ENCODE results near the gene CNR1. TPM values are rescaled to one million over a fixed set of nuclear protein-coding genes. Genes with fewer than 3 reads are reported as not detected.

CNR1 gene
- total RNA-seq, 1 experiment from 2014 or later: 0.31 TPM

DNA sequence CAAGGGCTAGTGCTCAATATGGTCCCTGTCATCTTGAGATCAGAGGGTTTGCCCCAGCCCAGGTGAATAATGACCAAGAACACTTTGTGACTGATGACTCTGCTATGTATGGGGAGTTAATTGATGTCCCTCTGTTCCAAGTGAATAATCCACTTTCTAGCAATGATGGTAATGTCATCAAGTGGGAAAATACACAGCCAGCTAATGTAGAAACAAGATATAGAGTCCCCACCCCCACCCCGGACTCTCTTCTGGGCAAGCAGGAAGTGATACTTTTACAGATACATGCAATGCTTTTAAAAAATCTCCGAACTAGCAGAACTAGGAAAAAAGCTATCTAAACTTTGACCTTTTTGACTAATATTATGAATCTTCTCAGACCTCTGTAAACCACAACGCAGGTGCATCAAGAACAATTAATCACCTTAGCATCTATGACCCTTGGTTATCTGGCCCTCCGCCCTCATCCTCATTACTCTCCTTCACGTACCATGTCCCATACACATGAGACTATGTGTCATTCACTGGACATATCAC, 30.5 kb downstream of the CNR1 start:
- no peak overlapping the region for H3K27ac Mint-ChIP-seq (ENCODE audit: unreplicated experiment)
- no peak overlapping the region for H3K4me3 Mint-ChIP-seq (ENCODE audit: low read depth, unreplicated experiment)
- peaks cover 29% of the 10 kb centered on the region for H3K27me3 Mint-ChIP-seq (ENCODE audit: unreplicated experiment)
- no peak for DNase-seq
- H3K36me3 Mint-ChIP-seq (ENCODE audit: insufficient read depth, unreplicated experiment): no peaks in the 10 kb centered on the region
- BruUV-seq (replicated peaks): no TSS peak
- CTCF ChIA-PET: interaction anchor here (0.7 kb wide), 1 partner anchor 206 kb away, joined by 5 read pairs; no protein-coding TSS in a partner anchor
- no peaks in the 10 kb centered on the region for H3K4me1 Mint-ChIP-seq (ENCODE audit: low read depth, unreplicated experiment)
- intact Hi-C loops (cut with micrococcal nuclease; ENCODE audit: unreplicated experiment): no loop called here
- no peaks in the 10 kb centered on the region for H3K9me3 Mint-ChIP-seq (ENCODE audit: low read depth, unreplicated experiment)
- TF ChIP-seq, protein P1, sequence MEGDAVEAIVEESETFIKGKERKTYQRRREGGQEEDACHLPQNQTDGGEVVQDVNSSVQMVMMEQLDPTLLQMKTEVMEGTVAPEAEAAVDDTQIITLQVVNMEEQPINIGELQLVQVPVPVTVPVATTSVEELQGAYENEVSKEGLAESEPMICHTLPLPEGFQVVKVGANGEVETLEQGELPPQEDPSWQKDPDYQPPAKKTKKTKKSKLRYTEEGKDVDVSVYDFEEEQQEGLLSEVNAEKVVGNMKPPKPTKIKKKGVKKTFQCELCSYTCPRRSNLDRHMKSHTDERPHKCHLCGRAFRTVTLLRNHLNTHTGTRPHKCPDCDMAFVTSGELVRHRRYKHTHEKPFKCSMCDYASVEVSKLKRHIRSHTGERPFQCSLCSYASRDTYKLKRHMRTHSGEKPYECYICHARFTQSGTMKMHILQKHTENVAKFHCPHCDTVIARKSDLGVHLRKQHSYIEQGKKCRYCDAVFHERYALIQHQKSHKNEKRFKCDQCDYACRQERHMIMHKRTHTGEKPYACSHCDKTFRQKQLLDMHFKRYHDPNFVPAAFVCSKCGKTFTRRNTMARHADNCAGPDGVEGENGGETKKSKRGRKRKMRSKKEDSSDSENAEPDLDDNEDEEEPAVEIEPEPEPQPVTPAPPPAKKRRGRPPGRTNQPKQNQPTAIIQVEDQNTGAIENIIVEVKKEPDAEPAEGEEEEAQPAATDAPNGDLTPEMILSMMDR (IDR thresholded peaks at IDR 0.05; ENCODE audit: unreplicated experiment): no peak

DNA sequence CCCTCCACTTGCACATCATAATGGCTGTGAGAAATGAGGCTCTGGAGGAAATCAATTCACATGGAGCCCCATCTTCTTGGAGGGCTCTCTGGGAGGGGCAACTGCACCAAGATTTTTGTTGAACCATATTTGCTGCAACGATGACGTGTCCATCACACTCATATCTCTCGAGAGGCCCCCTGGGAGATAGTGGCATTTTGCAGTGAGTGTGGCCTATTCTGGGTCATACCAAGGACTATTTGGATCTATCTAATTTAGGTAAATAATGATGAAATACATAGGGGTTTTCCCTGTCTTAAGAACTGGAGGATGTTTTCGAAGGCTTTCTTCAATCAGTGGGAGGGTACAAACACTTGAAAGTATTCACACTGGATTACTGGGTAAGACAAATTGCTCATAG, 31.6 kb downstream of the CNR1 start:
- no peaks in the 10 kb centered on the region for H3K4me1 Mint-ChIP-seq (ENCODE audit: low read depth, unreplicated experiment)
- CTCF ChIA-PET: no interaction called here
- TF ChIP-seq, protein P1 (IDR thresholded peaks at IDR 0.05; ENCODE audit: unreplicated experiment): no peak
- peaks cover 29% of the 10 kb centered on the region for H3K27me3 Mint-ChIP-seq (ENCODE audit: unreplicated experiment)
- no peak overlapping the region for H3K27ac Mint-ChIP-seq (ENCODE audit: unreplicated experiment)
- H3K9me3 Mint-ChIP-seq (ENCODE audit: low read depth, unreplicated experiment): no peaks in the 10 kb centered on the region
- H3K36me3 Mint-ChIP-seq (ENCODE audit: insufficient read depth, unreplicated experiment): no peaks in the 10 kb centered on the region
- DNase-seq: no peak
- intact Hi-C loops (cut with micrococcal nuclease; ENCODE audit: unreplicated experiment): no loop called here
- H3K4me3 Mint-ChIP-seq (ENCODE audit: low read depth, unreplicated experiment): no peak overlapping the region
- BruUV-seq (replicated peaks): no TSS peak

DNA sequence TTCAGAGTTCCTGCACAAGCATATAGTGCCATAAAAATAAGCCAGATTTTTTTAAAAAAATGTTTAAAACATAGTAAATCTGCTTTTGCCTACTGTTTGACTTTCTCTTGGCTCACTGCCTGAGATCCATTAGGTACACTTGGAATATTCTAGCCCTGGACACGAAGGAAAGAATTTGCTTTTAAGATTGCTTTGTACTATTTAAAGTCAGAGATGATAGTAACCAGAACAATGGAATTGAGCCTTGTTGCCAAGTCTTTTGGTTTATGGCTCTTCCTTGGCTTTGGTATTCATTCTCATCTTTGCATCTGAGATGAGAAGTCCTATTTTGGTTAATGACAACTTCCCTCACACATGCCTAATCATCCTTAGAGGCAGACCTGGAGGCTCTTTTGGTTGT, 32.4 kb downstream of the CNR1 start:
- intact Hi-C loops (cut with micrococcal nuclease; ENCODE audit: unreplicated experiment): no loop called here

DNA sequence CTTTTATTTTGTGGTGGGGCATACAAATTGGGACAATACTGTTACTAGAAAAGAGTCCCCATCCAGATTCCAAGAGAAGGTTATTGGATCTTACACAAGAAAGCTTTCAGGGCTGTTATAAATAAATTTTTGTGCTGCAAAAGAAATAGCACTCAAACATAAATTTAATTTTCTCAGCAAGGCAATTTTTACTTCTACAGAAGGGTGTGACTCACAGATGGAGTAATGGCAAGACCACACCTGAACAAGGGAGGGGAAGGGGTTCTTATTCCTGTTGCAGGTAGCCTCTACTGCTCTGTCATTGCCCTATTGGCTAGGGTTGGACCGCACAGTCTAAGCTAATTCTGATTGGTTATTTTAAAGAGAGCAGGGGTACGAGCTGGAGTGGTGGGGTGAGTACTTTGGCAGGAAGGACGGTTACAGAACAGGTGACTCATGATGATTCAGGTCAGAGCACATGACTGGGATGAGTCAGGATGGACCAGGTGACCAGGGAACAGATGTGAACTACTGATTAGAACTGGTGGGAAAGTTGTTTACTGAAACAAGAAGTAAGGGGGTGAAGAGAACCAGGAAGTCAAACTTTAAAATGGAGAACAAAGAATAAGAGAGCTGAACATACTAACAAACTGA, 41.1 kb downstream of the CNR1 start:
- H3K4me3 Mint-ChIP-seq (ENCODE audit: low read depth, unreplicated experiment): no peak overlapping the region
- H3K4me1 Mint-ChIP-seq (ENCODE audit: low read depth, unreplicated experiment): no peaks in the 10 kb centered on the region
- no peak for DNase-seq
- CTCF ChIA-PET: no interaction called here
- H3K9me3 Mint-ChIP-seq (ENCODE audit: low read depth, unreplicated experiment): peaks cover 5% of the 10 kb centered on the region
- no peaks in the 10 kb centered on the region for H3K36me3 Mint-ChIP-seq (ENCODE audit: insufficient read depth, unreplicated experiment)
- no TSS peak for BruUV-seq (replicated peaks)
- TF ChIP-seq, protein P1 (IDR thresholded peaks at IDR 0.05; ENCODE audit: unreplicated experiment): no peak
- no peaks in the 10 kb centered on the region for H3K27me3 Mint-ChIP-seq (ENCODE audit: unreplicated experiment)
- no peak overlapping the region for H3K27ac Mint-ChIP-seq (ENCODE audit: unreplicated experiment)
- intact Hi-C loops (cut with micrococcal nuclease; ENCODE audit: unreplicated experiment): no loop called here

More for the DNA sequence above, 32.4 kb downstream of the CNR1 start:
- H3K4me3 Mint-ChIP-seq (ENCODE audit: low read depth, unreplicated experiment): no peak overlapping the region
- CTCF ChIA-PET: no interaction called here
- H3K4me1 Mint-ChIP-seq (ENCODE audit: low read depth, unreplicated experiment): no peaks in the 10 kb centered on the region
- H3K9me3 Mint-ChIP-seq (ENCODE audit: low read depth, unreplicated experiment): no peaks in the 10 kb centered on the region
- peaks cover 29% of the 10 kb centered on the region for H3K27me3 Mint-ChIP-seq (ENCODE audit: unreplicated experiment)
- BruUV-seq (replicated peaks): no TSS peak
- H3K36me3 Mint-ChIP-seq (ENCODE audit: insufficient read depth, unreplicated experiment): no peaks in the 10 kb centered on the region
- DNase-seq: no peak
- no peak overlapping the region for H3K27ac Mint-ChIP-seq (ENCODE audit: unreplicated experiment)
- TF ChIP-seq, protein P1 (IDR thresholded peaks at IDR 0.05; ENCODE audit: unreplicated experiment): no peak

Data from Calu3 (cell line).